ENCODE measurements around the gene ASCC1. TPM values are rescaled to one million over a fixed set of nuclear protein-coding genes. Genes with fewer than 3 reads are reported as not detected.
"Not testable (repeated sequence)": the region's sequence is repeated elsewhere in the genome, so short reads cannot be mapped to it uniquely, and the experiment has no call there.

The ASCC1 gene
- total and polyA plus RNA-seq, 8 donors, result 4.3 to 142 (median 13.6) TPM

DNA sequence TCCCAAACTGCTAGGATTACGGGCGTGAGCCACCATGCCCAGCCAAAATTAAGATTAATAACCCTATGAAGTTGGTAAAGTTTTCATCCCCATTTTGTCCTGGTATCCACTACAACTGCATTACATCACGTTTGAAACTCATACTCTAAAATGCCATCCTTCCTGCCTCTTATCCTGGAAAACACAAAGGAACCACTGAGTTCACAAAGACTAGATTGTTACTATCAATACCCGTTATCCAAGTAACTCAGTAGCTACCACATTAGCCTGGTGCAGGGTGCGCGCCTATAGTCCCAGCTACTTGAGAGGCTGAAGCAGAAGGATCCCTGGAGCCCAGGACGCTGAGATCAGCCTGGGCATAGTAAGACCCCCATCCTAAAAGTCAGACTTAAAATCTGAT lies 63.8 kb downstream of the ASCC1 start:
- TF ChIP-seq POLR2AphosphoS5 (IDR thresholded peaks at IDR 0.05), result no peak
- no peak for TF ChIP-seq POLR2A (IDR thresholded peaks at IDR 0.05)
- TF ChIP-seq, protein P1, sequence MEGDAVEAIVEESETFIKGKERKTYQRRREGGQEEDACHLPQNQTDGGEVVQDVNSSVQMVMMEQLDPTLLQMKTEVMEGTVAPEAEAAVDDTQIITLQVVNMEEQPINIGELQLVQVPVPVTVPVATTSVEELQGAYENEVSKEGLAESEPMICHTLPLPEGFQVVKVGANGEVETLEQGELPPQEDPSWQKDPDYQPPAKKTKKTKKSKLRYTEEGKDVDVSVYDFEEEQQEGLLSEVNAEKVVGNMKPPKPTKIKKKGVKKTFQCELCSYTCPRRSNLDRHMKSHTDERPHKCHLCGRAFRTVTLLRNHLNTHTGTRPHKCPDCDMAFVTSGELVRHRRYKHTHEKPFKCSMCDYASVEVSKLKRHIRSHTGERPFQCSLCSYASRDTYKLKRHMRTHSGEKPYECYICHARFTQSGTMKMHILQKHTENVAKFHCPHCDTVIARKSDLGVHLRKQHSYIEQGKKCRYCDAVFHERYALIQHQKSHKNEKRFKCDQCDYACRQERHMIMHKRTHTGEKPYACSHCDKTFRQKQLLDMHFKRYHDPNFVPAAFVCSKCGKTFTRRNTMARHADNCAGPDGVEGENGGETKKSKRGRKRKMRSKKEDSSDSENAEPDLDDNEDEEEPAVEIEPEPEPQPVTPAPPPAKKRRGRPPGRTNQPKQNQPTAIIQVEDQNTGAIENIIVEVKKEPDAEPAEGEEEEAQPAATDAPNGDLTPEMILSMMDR (IDR thresholded peaks at IDR 0.05), result no peak
- TF ChIP-seq EP300 (IDR thresholded peaks at IDR 0.05), result no peak
- H3K27me3 ChIP-seq, result no peaks in the 10 kb centered on the region
- H3K27ac ChIP-seq, result no peak overlapping the region
- DNase-seq, result no peak
- 91 to 96% (median 93%) methylated on average over 7 of the region's 7 CpGs for WGBS, 5 donors
- no peak overlapping the region for H3K4me3 ChIP-seq
- no peaks in the 10 kb centered on the region for H3K9me3 ChIP-seq
- no peaks in the 10 kb centered on the region for H3K4me1 ChIP-seq
- intact Hi-C loops (cut with DNase I; ENCODE audit: low total_unique reads), result no loop called here
- H3K36me3 ChIP-seq, result peaks cover 3 to 30% (median 13%) of the 10 kb centered on the region in 4 donors

- DNase-seq; H3K4me1 ChIP-seq; H3K4me3 ChIP-seq; H3K9me3 ChIP-seq; H3K27ac ChIP-seq; intact Hi-C loops (cut with DNase I; ENCODE audit: low total_unique reads); H3K27me3 ChIP-seq: not testable (repeated sequence)
- 93 to 100% (median 98%) methylated on average over 4 to 6 of the region's 6 CpGs for WGBS, 5 donors
- peaks cover 0 to 23% (median 9%) of the 10 kb centered on the region in 4 donors for H3K36me3 ChIP-seq
Observed at GRCh38 chr10:72150746-72151478, 65.2 kb downstream of the ASCC1 start.

DNA sequence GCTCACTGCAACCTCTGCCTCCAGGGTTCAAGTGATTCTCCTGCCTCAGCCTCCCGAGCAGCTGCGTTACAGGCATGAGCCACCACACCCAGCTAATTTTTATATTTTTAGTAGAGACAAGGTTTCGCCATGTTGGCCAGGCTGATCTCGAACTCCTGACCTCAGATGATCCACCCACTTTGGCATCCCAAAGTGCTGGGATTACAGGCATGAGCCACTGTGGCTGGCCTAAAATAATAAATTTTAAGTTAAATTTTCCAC lies 68.8 kb downstream of the ASCC1 start:
- WGBS, 5 donors, result 86 to 99% (median 95%) methylated on average over 4 of the region's 4 CpGs
- H3K9me3 ChIP-seq; H3K27ac ChIP-seq; H3K4me3 ChIP-seq; intact Hi-C loops (cut with DNase I; ENCODE audit: low total_unique reads); DNase-seq; H3K27me3 ChIP-seq; H3K4me1 ChIP-seq: not testable (repeated sequence)
- peaks cover 0 to 10% (median 4%) of the 10 kb centered on the region in 4 donors for H3K36me3 ChIP-seq

DNA sequence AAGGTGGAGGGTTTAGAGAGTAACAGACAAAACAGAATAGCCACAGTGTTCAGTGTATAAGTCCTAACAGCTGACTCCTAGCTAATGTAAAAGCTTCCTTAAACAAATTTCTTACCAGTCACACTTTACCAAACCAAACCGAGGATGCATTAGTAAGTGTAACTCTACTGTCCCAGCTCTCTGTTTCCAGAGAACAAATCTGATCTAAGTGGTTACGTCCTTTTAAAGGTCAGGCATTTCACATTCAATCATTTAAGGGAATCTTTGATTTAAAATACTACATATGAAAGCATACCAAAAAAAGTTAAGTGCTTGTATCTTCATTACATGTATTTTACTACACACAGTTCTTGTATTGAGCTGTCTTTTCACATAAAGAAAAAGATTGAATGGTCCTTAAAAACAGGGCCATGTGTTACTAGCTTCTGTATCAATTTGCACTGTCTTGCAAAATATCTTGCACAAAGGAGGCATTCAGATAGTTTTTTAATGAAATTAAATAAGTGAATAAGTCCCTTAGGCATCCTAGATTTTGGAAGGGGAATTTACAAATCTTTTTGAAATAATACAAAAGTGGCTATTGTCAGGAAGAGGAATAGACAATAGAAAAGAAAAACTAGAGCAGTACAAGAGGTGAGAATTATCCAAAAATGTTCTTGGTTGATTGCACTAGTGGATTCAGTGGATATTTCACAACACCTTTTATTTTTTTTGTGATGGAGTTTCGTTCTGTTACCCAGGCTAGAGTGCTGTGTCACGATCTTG lies 69.3 kb downstream of the ASCC1 start:
- Histone ChIP-seq H3K4me3 (no peak overlapping the region), H3K36me3 (peaks cover 0 to 5% (median 2%) of the 10 kb centered on the region in 4 donors), H3K27me3 (no peaks in the 10 kb centered on the region), H3K27ac (no peak overlapping the region), H3K4me1 (no peaks in the 10 kb centered on the region), H3K9me3 (no peaks in the 10 kb centered on the region)
- intact Hi-C loops (cut with DNase I; ENCODE audit: low total_unique reads), result no loop called here
- no peak for DNase-seq
- 80 to 96% (median 90%) methylated on average over 4 of the region's 4 CpGs for WGBS, 5 donors
- TF ChIP-seq POLR2AphosphoS5 (IDR thresholded peaks at IDR 0.05) (no peak), POLR2A (IDR thresholded peaks at IDR 0.05) (no peak), EP300 (IDR thresholded peaks at IDR 0.05) (no peak)
- TF ChIP-seq, protein P1 (IDR thresholded peaks at IDR 0.05), result no peak

DNA sequence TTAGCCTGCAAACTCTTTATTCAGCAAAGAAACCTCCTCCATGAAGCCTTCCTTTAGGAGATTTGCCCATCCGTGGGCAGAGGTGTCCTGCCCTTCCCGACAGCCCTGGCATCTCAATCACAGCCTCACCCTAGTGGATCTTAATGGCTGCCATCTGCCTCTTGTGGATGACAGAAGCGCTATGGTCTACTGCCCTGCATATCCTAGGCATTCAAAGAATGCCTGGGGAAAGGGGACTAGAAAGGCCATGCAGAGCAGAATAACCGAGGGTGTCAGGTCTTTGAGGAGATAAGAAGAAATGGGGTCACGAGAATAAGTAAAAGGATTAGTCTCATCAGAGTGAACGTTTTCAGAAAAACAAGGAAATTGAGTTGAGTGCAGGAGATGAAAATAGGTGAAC lies 70.0 kb downstream of the ASCC1 start:
- intact Hi-C loops (cut with DNase I; ENCODE audit: low total_unique reads), result no loop called here
- no peaks in the 10 kb centered on the region for H3K27me3 ChIP-seq
- no peaks in the 10 kb centered on the region for H3K4me1 ChIP-seq
- no peaks in the 10 kb centered on the region for H3K9me3 ChIP-seq
- H3K4me3 ChIP-seq, result no peak overlapping the region
- no peak for DNase-seq
- H3K36me3 ChIP-seq, result no peaks in the 10 kb centered on the region
- 78 to 85% (median 83%) methylated on average over 6 of the region's 6 CpGs for WGBS, 5 donors
- H3K27ac ChIP-seq, result no peak overlapping the region
- TF ChIP-seq POLR2A (IDR thresholded peaks at IDR 0.05), result no peak

DNA sequence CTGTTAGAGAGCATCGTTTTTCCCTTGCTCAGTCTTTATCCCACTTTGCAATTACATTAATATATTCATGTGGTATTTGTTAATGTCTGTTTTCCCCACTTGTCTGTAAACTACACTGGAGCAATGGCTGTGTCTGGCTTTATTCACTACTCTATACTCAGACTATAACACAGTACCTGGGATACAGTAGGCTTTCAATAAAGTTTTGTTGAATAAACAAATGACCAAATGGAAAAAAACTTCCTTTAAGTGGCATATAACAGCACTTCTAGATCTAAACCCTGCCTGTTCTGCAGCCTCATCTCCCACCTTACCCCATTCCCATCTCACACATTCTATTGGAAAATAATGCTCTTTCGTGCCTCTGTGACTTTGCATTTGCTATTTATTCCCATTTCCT lies 70.4 kb downstream of the ASCC1 start:
- 82 to 89% (median 86%) methylated on average over 2 of the region's 2 CpGs for WGBS, 5 donors
- H3K4me1 ChIP-seq, result no peaks in the 10 kb centered on the region
- H3K36me3 ChIP-seq, result no peaks in the 10 kb centered on the region
- TF ChIP-seq EP300 (IDR thresholded peaks at IDR 0.05) (no peak), POLR2A (IDR thresholded peaks at IDR 0.05) (no peak), POLR2AphosphoS5 (IDR thresholded peaks at IDR 0.05) (no peak)
- TF ChIP-seq, protein P1 (IDR thresholded peaks at IDR 0.05), result no peak
- no peak overlapping the region for H3K27ac ChIP-seq
- no peaks in the 10 kb centered on the region for H3K9me3 ChIP-seq
- H3K27me3 ChIP-seq, result no peaks in the 10 kb centered on the region
- no peak for DNase-seq
- no peak overlapping the region for H3K4me3 ChIP-seq
- intact Hi-C loops (cut with DNase I; ENCODE audit: low total_unique reads), result no loop called here

Measured in stomach (tissue), 9 donors.